GM23338 (cell line): ENCODE data around the gene SYMPK. TPM values are rescaled to one million over a fixed set of nuclear protein-coding genes. Genes with fewer than 3 reads are reported as not detected.

ENCODE experiments used
- ATAC-seq: fragments of 200-7000 bp; cut with Tn5 transposase; 3 replicates; pipeline ENCODE4 v1.9.1; 2020
- DNase-seq: peaks from one replicate; pipeline ENCODE4 v3.0.0-alpha.2; 2015; ENCODE audit warnings: low spot score
- H2AFZ ChIP-seq: fragments of 200-600 bp; sonication (generic); 2 replicates; pipeline ENCODE4 v1.8.0; 2016; ENCODE audit warnings: antibody characterized with exemption, mild to moderate bottlenecking, moderate library complexity
- H3F3A ChIP-seq: fragments of 200-600 bp; sonication (generic); replicated peaks from 2 replicates; pipeline ENCODE4 v1.8.0; 2017; ENCODE audit warnings: antibody characterized with exemption, mixed run types, low read depth
- H3K27ac ChIP-seq: fragments of 200-600 bp; sonication (generic); 2 replicates; pipeline ENCODE4 v1.6.1; 2016; ENCODE audit warnings: low read depth
- H3K27me3 ChIP-seq: fragments of 200-600 bp; sonication (generic); 2 replicates; pipeline ENCODE4 v1.8.0; 2016; ENCODE audit warnings: mild to moderate bottlenecking, mixed run types, moderate library complexity; ENCODE audit not compliant: insufficient read depth
- H3K36me3 ChIP-seq: fragments of 200-600 bp; sonication (generic); 2 replicates; pipeline ENCODE4 v1.8.0; 2016; ENCODE audit warnings: mild to moderate bottlenecking; ENCODE audit not compliant: insufficient read depth
- H3K4me1 ChIP-seq: fragments of 200-600 bp; sonication (generic); 2 replicates; pipeline ENCODE4 v1.8.0; 2016; ENCODE audit warnings: mild to moderate bottlenecking, moderate library complexity; ENCODE audit not compliant: insufficient read depth
- H3K4me2 ChIP-seq: fragments of 200-600 bp; sonication (generic); 2 replicates; pipeline ENCODE4 v1.7.1; 2017; ENCODE audit warnings: mixed run types
- H3K4me3 ChIP-seq: fragments of 200-600 bp; sonication (generic); 2 replicates; pipeline ENCODE4 v1.6.1; 2016; ENCODE audit warnings: mixed run types
- H3K79me2 ChIP-seq: fragments of 200-600 bp; sonication (generic); replicated peaks from 2 replicates; pipeline ENCODE4 v1.8.0; 2017; ENCODE audit warnings: mild to moderate bottlenecking; ENCODE audit not compliant: insufficient read depth
- H3K9me2 ChIP-seq: fragments of 200-600 bp; sonication (generic); 2 replicates; pipeline ENCODE4 v1.8.0; 2017; ENCODE audit not compliant: insufficient read depth
- H4K20me1 ChIP-seq: fragments of 200-600 bp; sonication (generic); replicated peaks from 2 replicates; pipeline ENCODE4 v1.8.0; 2017; ENCODE audit warnings: mild to moderate bottlenecking; ENCODE audit not compliant: insufficient read depth
- H3K27ac Mint-ChIP-seq: 2 replicates; pipeline ENCODE4 v1.8.0; 2020; ENCODE audit warnings: inconsistent platforms, mild to moderate bottlenecking, moderate library complexity, mixed read lengths
- H3K27me3 Mint-ChIP-seq: 3 replicates; pipeline ENCODE4 v1.8.0; 2022; ENCODE audit warnings: low read depth, mild to moderate bottlenecking, moderate library complexity, mixed read lengths, inconsistent platforms; ENCODE audit not compliant: insufficient read depth, poor library complexity
- H3K36me3 Mint-ChIP-seq: 3 replicates; pipeline ENCODE4 v1.8.0; 2021; ENCODE audit warnings: low read depth, mild to moderate bottlenecking, inconsistent platforms, moderate library complexity, mixed read lengths
- H3K4me1 Mint-ChIP-seq: 3 replicates; pipeline ENCODE4 v1.8.0; 2020; ENCODE audit warnings: mild to moderate bottlenecking, inconsistent platforms, mixed read lengths
- H3K4me3 Mint-ChIP-seq: 3 replicates; pipeline ENCODE4 v1.8.0; 2021; ENCODE audit warnings: moderate library complexity, mild to moderate bottlenecking, inconsistent platforms, mixed read lengths
- H3K9me3 Mint-ChIP-seq: 3 replicates; pipeline ENCODE4 v1.8.0; 2020; ENCODE audit warnings: moderate library complexity, mild to moderate bottlenecking, inconsistent platforms, mixed read lengths
- CREB1 ChIP-seq: fragments of 250-450 bp; sonication (Bioruptor Pico); IDR thresholded peaks from 2 replicates; pipeline ENCODE4 v1.5.0; 2020; ENCODE audit warnings: low read depth, mild to moderate bottlenecking, moderate library complexity
- EZH2 ChIP-seq: fragments of 200-600 bp; sonication (generic); IDR thresholded peaks from one replicate; pipeline ENCODE4 v1.8.0; 2017; ENCODE audit warnings: antibody characterized with exemption, mild to moderate bottlenecking, low read depth; ENCODE audit not compliant: unreplicated experiment
- EZH2phosphoT487 ChIP-seq: fragments of 200-600 bp; sonication (generic); IDR thresholded peaks from one replicate; pipeline ENCODE4 v1.8.1; 2018; ENCODE audit warnings: antibody characterized with exemption; ENCODE audit not compliant: unreplicated experiment
- JUNB ChIP-seq: IDR thresholded peaks from one replicate; pipeline ENCODE4 v1.6.1; 2016; ENCODE audit warnings: antibody characterized with exemption; ENCODE audit not compliant: unreplicated experiment
- NANOG ChIP-seq: IDR thresholded peaks from 2 replicates; pipeline ENCODE4 v1.6.1; 2016; ENCODE audit warnings: antibody characterized with exemption, borderline replicate concordance
- POLR2AphosphoS5 ChIP-seq: IDR thresholded peaks from 2 replicates; pipeline ENCODE4 v1.6.1; 2016; ENCODE audit warnings: antibody characterized with exemption, low read depth
- STAT1 ChIP-seq: IDR thresholded peaks from one replicate; pipeline ENCODE4 v1.6.1; 2016; ENCODE audit warnings: antibody characterized with exemption; ENCODE audit not compliant: unreplicated experiment
- ZNF114 ChIP-seq: fragments of 250-450 bp; sonication (Bioruptor Pico); IDR thresholded peaks from 2 replicates; pipeline ENCODE4 v1.5.0; 2020; ENCODE audit warnings: mild to moderate bottlenecking, moderate library complexity
- ZNF331 ChIP-seq: fragments of 250-450 bp; sonication (Bioruptor Pico); IDR thresholded peaks from 2 replicates; pipeline ENCODE4 v1.5.0; 2020; ENCODE audit warnings: low read depth, mild to moderate bottlenecking, moderate library complexity
- polyA plus RNA-seq: library from polyadenylated mRNA; unstranded; fragments of >200 nt; fragmentation: Nextera tagmentation; extraction: Ambion mirVana; gene quantifications from 2 replicates; pipeline ENCODE4 v1.2.1, GENCODE V29; 2016
- total RNA-seq: library from RNA; depleted of rRNA; stranded (reverse); fragments of >200 nt; shearing (Covaris generic); gene quantifications from 2 replicates; pipeline ENCODE4 v1.2.3, GENCODE V29; 2014
- TF ChIP-seq, protein P1 (sequence below): IDR thresholded peaks from one replicate; pipeline ENCODE4 v1.6.1; 2018; ENCODE audit warnings: antibody characterized with exemption; ENCODE audit not compliant: unreplicated experiment
- TF ChIP-seq, protein P2 (sequence below): fragments of 250-450 bp; sonication (Bioruptor Pico); IDR thresholded peaks from 2 replicates; pipeline ENCODE4 v1.5.0; 2020; ENCODE audit warnings: mild to moderate bottlenecking, moderate library complexity
- TF ChIP-seq, protein P3 (sequence below), 2 experiments: fragments of 200-600 bp in 1 of 2; sonication (generic) in 1 of 2; conservative IDR thresholded peaks; 2 replicates each; pipeline versions ENCODE4 v1.5.1 to v1.6.1; 2016 to 2017; ENCODE audit warnings: antibody characterized with exemption in 2 of 2, low read depth in 2 of 2, mild to moderate bottlenecking in 2 of 2, moderate library complexity in 1 of 2
- TF ChIP-seq, protein P4 (sequence below): IDR thresholded peaks from 2 replicates; pipeline ENCODE4 v1.6.1; 2016; ENCODE audit warnings: antibody characterized with exemption

The SYMPK gene
- total and polyA plus RNA-seq, 2 experiments from 2014 or later = 36.8 to 82.1 TPM

DNA sequence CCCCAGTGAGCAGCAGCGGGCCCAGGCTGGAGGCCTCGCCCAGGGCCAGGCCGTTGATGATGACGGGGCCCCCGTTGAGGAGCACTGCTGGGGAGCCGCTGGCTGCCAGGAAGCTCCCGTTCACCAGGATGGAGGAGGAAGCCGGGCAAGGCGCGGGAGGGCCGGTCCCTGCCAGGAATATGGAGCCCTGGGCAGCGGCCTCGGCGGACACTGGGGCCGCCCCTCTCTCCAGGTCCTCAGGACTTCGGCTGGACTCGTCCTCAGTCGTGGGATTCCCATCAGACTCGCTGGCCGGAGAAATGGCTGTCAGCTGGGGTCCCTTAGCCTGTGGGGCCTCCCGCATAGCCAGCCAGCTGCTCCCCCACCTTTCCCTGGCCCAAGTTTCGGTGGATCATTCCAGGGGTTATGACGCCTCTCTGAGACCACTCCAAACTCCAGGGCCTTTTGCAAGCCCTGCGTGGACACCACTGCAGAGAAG is 96.0 kb downstream of the SYMPK start:
- Histone ChIP-seq H3K27me3 (no peaks in the 10 kb centered on the region), H3K27ac (no peak overlapping the region), H3K9me2 (no peaks in the 10 kb centered on the region), H2AFZ (no peak overlapping the region), H3F3A (peaks cover 18% of the 10 kb centered on the region), H3K79me2 (no peaks in the 10 kb centered on the region), H3K4me1 (peaks cover 40% of the 10 kb centered on the region), H3K4me2 (peak overlapping the region; percentile 94), H4K20me1 (no peaks in the 10 kb centered on the region; the same call in 1 of the 2 replicates), H3K4me3 (peak overlapping the region; percentile 83), H3K36me3 (no peaks in the 10 kb centered on the region)
- Mint-ChIP-seq H3K9me3 (no peaks in the 10 kb centered on the region), H3K36me3 (peaks cover 4% of the 10 kb centered on the region; the same call in 2 of the 3 replicates), H3K27ac (no peak overlapping the region), H3K4me3 (peak overlapping the region; percentile 86), H3K27me3 (peaks cover 30% of the 10 kb centered on the region), H3K4me1 (peaks cover 28% of the 10 kb centered on the region)
- ATAC-seq (no peak), DNase-seq (no peak)
- TF ChIP-seq NANOG (no peak), CREB1 (no peak), POLR2AphosphoS5 (no peak), STAT1 (no peak), ZNF331 (CRISPR knock-in tag) (no peak), EZH2 (no peak), JUNB (no peak), ZNF114 (no peak), EZH2phosphoT487 (no peak)
- TF ChIP-seq, protein P1, sequence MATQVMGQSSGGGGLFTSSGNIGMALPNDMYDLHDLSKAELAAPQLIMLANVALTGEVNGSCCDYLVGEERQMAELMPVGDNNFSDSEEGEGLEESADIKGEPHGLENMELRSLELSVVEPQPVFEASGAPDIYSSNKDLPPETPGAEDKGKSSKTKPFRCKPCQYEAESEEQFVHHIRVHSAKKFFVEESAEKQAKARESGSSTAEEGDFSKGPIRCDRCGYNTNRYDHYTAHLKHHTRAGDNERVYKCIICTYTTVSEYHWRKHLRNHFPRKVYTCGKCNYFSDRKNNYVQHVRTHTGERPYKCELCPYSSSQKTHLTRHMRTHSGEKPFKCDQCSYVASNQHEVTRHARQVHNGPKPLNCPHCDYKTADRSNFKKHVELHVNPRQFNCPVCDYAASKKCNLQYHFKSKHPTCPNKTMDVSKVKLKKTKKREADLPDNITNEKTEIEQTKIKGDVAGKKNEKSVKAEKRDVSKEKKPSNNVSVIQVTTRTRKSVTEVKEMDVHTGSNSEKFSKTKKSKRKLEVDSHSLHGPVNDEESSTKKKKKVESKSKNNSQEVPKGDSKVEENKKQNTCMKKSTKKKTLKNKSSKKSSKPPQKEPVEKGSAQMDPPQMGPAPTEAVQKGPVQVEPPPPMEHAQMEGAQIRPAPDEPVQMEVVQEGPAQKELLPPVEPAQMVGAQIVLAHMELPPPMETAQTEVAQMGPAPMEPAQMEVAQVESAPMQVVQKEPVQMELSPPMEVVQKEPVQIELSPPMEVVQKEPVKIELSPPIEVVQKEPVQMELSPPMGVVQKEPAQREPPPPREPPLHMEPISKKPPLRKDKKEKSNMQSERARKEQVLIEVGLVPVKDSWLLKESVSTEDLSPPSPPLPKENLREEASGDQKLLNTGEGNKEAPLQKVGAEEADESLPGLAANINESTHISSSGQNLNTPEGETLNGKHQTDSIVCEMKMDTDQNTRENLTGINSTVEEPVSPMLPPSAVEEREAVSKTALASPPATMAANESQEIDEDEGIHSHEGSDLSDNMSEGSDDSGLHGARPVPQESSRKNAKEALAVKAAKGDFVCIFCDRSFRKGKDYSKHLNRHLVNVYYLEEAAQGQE = no peak
- TF ChIP-seq, protein P2, sequence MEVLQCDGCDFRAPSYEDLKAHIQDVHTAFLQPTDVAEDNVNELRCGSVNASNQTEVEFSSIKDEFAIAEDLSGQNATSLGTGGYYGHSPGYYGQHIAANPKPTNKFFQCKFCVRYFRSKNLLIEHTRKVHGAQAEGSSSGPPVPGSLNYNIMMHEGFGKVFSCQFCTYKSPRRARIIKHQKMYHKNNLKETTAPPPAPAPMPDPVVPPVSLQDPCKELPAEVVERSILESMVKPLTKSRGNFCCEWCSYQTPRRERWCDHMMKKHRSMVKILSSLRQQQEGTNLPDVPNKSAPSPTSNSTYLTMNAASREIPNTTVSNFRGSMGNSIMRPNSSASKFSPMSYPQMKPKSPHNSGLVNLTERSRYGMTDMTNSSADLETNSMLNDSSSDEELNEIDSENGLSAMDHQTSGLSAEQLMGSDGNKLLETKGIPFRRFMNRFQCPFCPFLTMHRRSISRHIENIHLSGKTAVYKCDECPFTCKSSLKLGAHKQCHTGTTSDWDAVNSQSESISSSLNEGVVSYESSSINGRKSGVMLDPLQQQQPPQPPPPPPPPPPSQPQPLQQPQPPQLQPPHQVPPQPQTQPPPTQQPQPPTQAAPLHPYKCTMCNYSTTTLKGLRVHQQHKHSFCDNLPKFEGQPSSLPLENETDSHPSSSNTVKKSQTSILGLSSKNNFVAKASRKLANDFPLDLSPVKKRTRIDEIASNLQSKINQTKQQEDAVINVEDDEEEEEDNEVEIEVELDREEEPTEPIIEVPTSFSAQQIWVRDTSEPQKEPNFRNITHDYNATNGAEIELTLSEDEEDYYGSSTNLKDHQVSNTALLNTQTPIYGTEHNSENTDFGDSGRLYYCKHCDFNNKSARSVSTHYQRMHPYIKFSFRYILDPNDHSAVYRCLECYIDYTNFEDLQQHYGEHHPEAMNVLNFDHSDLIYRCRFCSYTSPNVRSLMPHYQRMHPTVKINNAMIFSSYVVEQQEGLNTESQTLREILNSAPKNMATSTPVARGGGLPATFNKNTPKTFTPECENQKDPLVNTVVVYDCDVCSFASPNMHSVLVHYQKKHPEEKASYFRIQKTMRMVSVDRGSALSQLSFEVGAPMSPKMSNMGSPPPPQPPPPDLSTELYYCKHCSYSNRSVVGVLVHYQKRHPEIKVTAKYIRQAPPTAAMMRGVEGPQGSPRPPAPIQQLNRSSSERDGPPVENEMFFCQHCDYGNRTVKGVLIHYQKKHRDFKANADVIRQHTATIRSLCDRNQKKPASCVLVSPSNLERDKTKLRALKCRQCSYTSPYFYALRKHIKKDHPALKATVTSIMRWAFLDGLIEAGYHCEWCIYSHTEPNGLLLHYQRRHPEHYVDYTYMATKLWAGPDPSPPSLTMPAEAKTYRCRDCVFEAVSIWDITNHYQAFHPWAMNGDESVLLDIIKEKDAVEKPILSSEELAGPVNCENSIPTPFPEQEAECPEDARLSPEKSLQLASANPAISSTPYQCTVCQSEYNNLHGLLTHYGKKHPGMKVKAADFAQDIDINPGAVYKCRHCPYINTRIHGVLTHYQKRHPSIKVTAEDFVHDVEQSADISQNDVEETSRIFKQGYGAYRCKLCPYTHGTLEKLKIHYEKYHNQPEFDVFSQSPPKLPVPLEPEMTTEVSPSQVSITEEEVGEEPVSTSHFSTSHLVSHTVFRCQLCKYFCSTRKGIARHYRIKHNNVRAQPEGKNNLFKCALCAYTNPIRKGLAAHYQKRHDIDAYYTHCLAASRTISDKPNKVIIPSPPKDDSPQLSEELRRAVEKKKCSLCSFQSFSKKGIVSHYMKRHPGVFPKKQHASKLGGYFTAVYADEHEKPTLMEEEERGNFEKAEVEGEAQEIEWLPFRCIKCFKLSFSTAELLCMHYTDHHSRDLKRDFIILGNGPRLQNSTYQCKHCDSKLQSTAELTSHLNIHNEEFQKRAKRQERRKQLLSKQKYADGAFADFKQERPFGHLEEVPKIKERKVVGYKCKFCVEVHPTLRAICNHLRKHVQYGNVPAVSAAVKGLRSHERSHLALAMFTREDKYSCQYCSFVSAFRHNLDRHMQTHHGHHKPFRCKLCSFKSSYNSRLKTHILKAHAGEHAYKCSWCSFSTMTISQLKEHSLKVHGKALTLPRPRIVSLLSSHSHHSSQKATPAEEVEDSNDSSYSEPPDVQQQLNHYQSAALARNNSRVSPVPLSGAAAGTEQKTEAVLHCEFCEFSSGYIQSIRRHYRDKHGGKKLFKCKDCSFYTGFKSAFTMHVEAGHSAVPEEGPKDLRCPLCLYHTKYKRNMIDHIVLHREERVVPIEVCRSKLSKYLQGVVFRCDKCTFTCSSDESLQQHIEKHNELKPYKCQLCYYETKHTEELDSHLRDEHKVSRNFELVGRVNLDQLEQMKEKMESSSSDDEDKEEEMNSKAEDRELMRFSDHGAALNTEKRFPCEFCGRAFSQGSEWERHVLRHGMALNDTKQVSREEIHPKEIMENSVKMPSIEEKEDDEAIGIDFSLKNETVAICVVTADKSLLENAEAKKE = no peak
- TF ChIP-seq, protein P3, sequence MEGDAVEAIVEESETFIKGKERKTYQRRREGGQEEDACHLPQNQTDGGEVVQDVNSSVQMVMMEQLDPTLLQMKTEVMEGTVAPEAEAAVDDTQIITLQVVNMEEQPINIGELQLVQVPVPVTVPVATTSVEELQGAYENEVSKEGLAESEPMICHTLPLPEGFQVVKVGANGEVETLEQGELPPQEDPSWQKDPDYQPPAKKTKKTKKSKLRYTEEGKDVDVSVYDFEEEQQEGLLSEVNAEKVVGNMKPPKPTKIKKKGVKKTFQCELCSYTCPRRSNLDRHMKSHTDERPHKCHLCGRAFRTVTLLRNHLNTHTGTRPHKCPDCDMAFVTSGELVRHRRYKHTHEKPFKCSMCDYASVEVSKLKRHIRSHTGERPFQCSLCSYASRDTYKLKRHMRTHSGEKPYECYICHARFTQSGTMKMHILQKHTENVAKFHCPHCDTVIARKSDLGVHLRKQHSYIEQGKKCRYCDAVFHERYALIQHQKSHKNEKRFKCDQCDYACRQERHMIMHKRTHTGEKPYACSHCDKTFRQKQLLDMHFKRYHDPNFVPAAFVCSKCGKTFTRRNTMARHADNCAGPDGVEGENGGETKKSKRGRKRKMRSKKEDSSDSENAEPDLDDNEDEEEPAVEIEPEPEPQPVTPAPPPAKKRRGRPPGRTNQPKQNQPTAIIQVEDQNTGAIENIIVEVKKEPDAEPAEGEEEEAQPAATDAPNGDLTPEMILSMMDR (conservative IDR thresholded peaks at IDR 0.05; ENCODE audit: low read depth in 2 of 2) = no peak
- TF ChIP-seq, protein P4, sequence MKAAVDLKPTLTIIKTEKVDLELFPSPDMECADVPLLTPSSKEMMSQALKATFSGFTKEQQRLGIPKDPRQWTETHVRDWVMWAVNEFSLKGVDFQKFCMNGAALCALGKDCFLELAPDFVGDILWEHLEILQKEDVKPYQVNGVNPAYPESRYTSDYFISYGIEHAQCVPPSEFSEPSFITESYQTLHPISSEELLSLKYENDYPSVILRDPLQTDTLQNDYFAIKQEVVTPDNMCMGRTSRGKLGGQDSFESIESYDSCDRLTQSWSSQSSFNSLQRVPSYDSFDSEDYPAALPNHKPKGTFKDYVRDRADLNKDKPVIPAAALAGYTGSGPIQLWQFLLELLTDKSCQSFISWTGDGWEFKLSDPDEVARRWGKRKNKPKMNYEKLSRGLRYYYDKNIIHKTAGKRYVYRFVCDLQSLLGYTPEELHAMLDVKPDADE = no peak
